ENCODE data around the gene HBA2. TPM values are rescaled to one million over a fixed set of nuclear protein-coding genes. Genes with fewer than 3 reads are reported as not detected.

The HBA2 gene
- total RNA-seq, 1 experiment from 2014 or later = not detected

GRCh38 chr16:189604-190186 is 17.0 kb downstream of the HBA2 start:
- no peak overlapping the region for H3K9ac ChIP-seq (ENCODE audit: extremely low read depth, insufficient read length, low read length)
- no peak overlapping the region for H2AK5ac ChIP-seq (ENCODE audit: insufficient read length, low read length)
- DNase-seq = no peak
- H3K9me3 ChIP-seq (ENCODE audit: control insufficient read depth, low read depth, low read length) = no peaks in the 10 kb centered on the region
- no peaks in the 10 kb centered on the region; a peak in 1 of 5 replicates for H3K9me3 Mint-ChIP-seq
- no peaks in the 10 kb centered on the region for H4K20me1 ChIP-seq (ENCODE audit: control insufficient read depth, insufficient read depth, insufficient read length)
- H3K18ac ChIP-seq (ENCODE audit: insufficient read length, low read depth, low read length) = no peak overlapping the region
- H3K4ac ChIP-seq (ENCODE audit: low read depth, low read length) = no peak overlapping the region
- H4K8ac ChIP-seq (replicated peaks; ENCODE audit: insufficient read length, low read depth, low read length) = no peak overlapping the region
- no peak overlapping the region for H2BK5ac ChIP-seq (ENCODE audit: insufficient read length, low read length)
- no peak overlapping the region for H3K23ac ChIP-seq (ENCODE audit: insufficient read length, low read depth, low read length)
- H3K4me3 Mint-ChIP-seq = no peak overlapping the region
- H3K79me2 ChIP-seq (ENCODE audit: insufficient read depth, low read length) = no peaks in the 10 kb centered on the region
- H2AFZ ChIP-seq (ENCODE audit: low read length) = no peak overlapping the region
- no peak overlapping the region for H3K27ac ChIP-seq (ENCODE audit: insufficient read length, low read depth, low read length)
- 0 out of 2 replicates have a peak, but pooled peaks cover 1% of the 10 kb centered on the region for H3K27me3 Mint-ChIP-seq (ENCODE audit: low read depth)
- H3K4me1 ChIP-seq (ENCODE audit: insufficient read depth, low read length) = no peaks in the 10 kb centered on the region
- no peak overlapping the region for H4K91ac ChIP-seq (ENCODE audit: insufficient read length, low read depth, low read length)
- no peak for TF ChIP-seq CTCF (conservative IDR thresholded peaks at IDR 0.05)
- H2BK120ac ChIP-seq (ENCODE audit: low read depth, low read length, poor library complexity, severe bottlenecking) = no peak overlapping the region
- H3T11ph ChIP-seq (ENCODE audit: low read length) = no peak overlapping the region
- no peak overlapping the region for H4K5ac ChIP-seq (ENCODE audit: insufficient read length, low read depth, low read length)
- no peak overlapping the region; a peak in 1 of 7 replicates for H3K27ac Mint-ChIP-seq
- no peaks in the 10 kb centered on the region for H3K79me1 ChIP-seq (ENCODE audit: insufficient read depth, low read depth, low read length, poor library complexity, severe bottlenecking)
- H3K4me1 Mint-ChIP-seq = no peaks in the 10 kb centered on the region
- H3K4me2 ChIP-seq (ENCODE audit: insufficient read depth, insufficient read length, low read length) = no peak overlapping the region
- H3K27me3 ChIP-seq (ENCODE audit: insufficient read depth, low read length) = no peaks in the 10 kb centered on the region
- H3K14ac ChIP-seq (ENCODE audit: insufficient read depth, low read length) = no peak overlapping the region
- H3K56ac ChIP-seq (ENCODE audit: insufficient read length, low read depth, low read length) = no peak overlapping the region
- H3K23me2 ChIP-seq (ENCODE audit: insufficient read length, low read depth, low read length, poor library complexity, severe bottlenecking) = no peaks in the 10 kb centered on the region
- H2BK20ac ChIP-seq (ENCODE audit: low read depth, low read length, poor library complexity, severe bottlenecking) = no peak overlapping the region
- no peak overlapping the region for H2BK15ac ChIP-seq (ENCODE audit: low read depth, low read length)
- no peak overlapping the region for H2BK12ac ChIP-seq (ENCODE audit: insufficient read length, low read depth, low read length)
- H3K36me3 Mint-ChIP-seq (ENCODE audit: insufficient read depth in 1 of 3, low read depth in 3 of 3) = peaks cover 52 to 79% (median 76%) of the 10 kb centered on the region in 3 experiments
- WGBS (ENCODE audit: extremely low coverage, insufficient read length, low lambda C conversion rate) = no CpG with 5 or more reads among the region's 34 CpGs
